Retinal pigment epithelial cell (primary cell): ENCODE results near the gene TMEM255B.

Experiments
- DNase-seq: peaks from one replicate; pipeline ENCODE4 v3.0.0-alpha.2; 2010; ENCODE audit warnings: low read depth
- H3K4me3 ChIP-seq: 2 replicates; pipeline ENCODE4 v1.5.1; 2011; ENCODE audit warnings: mild to moderate bottlenecking, low read length, control low read depth, moderate library complexity
- CTCF ChIP-seq: conservative IDR thresholded peaks from 2 replicates; pipeline ENCODE4 v1.5.1; 2011; ENCODE audit warnings: low read depth, low read length, control low read depth, inconsistent platforms

The TMEM255B gene

DNA sequence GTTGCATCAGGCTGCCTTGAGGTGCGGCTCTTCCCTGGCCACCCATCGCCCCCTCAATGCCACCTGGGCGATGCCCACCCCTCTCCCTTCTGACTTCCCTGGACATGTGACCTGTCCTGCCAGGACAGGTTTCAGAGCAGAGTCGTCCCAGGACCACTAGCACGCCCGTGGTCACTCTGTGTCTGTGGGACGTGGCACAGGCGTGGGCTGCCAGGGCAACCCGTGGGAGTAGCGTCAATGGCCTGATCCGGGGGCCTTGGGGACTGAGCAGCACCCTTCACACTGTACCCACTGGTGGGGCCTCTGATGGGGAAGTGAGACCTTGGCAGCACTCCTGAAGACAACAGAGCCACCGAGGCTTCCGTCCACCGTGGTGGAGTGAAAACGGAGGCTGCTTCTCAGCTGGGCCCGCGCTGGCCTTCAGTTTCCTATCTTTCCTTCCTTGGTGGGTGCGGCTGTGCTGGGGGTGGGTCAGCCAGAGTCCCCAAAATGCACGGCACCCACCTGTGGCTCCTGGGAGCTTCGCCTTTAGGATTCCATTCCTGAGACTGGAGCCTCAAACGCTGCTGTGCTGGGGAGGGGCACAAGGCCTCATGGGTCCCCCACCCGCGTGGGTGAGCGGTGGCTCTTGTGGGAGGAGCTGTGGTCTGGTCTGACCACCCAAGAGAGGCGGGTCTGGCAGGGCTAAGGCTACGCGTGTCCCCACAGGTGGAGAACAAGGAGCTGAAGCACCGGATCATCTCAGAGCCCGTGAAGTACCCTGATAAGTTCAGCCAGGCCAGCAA lies 26.7 kb upstream of the TMEM255B start:
- no peak for TF ChIP-seq CTCF
- DNase-seq: no peak
- no peak overlapping the region for H3K4me3 ChIP-seq

- no peak for TF ChIP-seq CTCF
- no peak for DNase-seq
- H3K4me3 ChIP-seq: no peak overlapping the region
Measured at GRCh38 chr13:113732961-113733950, 25.8 kb upstream of the TMEM255B start.

DNA sequence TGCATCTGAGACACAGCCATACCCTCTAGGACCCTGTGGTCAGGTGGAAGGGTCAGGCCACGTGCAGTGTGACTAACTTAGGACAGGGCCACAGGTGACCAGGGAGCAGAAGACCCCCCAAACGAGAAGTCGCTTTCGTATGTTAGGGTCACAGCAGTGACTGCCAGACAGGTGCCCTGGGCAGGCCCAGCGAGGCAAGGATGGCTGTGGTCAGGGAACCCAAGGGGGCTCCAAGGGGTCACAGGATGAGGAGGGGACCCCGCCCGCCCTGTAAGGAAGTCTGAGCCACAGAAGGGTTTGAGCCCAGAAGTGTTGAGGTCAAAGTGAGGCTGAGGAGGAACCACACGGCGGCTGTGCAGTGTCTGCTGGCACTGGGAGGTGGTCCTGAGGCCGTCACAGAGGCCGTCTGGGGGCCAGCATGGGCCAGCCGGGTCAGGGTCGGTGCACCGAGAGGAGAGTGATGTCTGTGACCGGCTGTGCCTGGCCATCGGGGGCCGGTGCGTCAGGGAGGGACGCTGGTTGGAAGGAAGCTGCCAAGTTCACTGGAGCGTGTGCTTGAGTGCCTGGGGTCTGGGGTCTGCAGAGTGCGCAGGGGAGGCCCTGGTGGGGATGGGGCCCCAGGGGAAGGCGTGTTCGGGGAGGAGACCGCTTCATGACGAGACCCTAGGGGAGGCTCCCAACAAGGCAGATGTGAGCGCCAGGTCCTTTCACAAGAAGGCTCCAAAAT lies 24.8 kb upstream of the TMEM255B start:
- H3K4me3 ChIP-seq: no peak overlapping the region
- DNase-seq: no peak
- TF ChIP-seq CTCF: no peak

DNA sequence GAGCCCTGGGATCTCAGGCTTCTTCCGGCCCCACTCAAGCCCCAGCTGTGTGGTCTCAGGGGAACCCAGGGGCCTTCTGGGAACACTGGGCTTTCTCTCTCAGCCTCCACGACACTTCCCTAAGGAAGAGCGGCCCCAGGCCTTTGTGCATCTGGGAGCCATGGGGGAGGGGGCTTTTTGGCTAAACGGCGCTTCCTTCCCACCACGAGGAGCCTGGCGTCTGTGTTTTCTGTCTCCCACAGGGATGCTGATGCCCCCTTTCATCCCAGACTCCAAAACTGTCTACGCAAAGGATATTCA lies 24.2 kb upstream of the TMEM255B start:
- no peak for TF ChIP-seq CTCF
- no peak for DNase-seq
- no peak overlapping the region for H3K4me3 ChIP-seq

DNA sequence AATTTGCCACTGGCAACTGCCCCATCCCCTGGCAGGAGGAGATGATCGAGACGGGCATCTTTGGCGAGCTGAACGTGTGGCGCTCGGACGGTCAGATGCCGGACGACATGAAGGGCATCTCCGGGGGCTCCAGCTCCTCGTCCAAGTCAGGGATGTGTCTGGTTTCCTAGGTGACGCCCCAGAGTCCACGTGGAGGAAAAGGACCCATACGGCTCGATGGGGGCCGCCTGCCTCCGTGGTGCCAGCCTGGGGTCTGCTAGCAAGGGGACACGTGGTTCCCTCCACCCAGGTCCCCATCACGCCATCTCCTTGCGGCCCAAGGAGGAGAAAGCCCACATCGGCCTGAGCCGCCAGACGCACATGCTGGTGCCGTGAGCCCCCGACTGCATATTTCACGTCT lies 23.8 kb upstream of the TMEM255B start:
- no peak for DNase-seq
- H3K4me3 ChIP-seq: no peak overlapping the region
- TF ChIP-seq CTCF: no peak

- no peak overlapping the region for H3K4me3 ChIP-seq
- no peak for TF ChIP-seq CTCF
- DNase-seq: no peak
Measured at GRCh38 chr13:113735750-113736149, 23.3 kb upstream of the TMEM255B start.
